ENCODE measurements around the gene PKN1. TPM values are rescaled to one million over a fixed set of nuclear protein-coding genes. Genes with fewer than 3 reads are reported as not detected.
A peak's percentile ranks its signal among the peaks of the same experiment; 100 is the strongest.

The PKN1 gene
- total RNA-seq, 1 experiment from 2014 or later: 170 TPM

DNA sequence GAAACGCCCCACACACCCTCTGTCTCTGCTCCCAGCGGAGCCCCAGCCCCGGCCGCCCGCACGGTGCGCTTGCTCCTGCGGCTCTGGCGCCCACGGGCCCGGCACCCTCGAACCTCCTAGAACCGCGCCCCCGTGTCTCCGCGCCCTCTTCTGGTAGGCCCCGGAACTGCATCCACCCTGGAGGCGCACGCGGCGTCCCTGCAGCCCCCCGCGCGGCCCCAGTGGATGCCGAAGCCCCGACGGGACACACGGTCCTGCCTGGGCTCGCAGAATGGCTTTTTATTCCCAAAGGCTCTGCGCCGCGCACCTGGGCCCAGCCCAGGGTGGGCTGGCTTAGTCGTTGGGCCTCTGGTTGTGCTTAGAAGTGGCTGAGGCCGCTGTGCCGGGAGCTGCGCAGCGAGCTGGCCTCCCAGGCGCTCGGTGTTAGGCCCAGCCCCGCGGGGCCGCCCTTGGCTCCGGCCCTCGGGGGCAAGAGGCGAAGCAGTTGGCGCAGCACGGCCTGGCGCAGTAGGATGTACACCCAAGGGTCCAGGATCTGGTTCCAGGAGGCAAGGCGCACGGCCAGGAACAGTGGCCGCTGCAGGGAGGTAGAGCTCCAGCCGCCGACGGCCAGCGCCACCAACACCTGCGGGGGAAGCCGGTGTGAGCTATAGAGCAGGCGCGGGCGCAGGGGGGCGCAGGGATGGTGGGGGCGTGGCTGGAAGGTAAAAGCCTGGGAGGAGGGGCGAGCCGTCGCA is 39.3 kb downstream of the PKN1 start (continued):
- TF ChIP-seq AFF4 (CRISPR knock-in tag; IDR thresholded peaks at IDR 0.05; ENCODE audit: borderline replicate concordance) (0 out of 2 replicates have a peak, but pooled peaks have one; percentile 29), TP53 (CRISPR knock-in tag; IDR thresholded peaks at IDR 0.05) (0 out of 2 replicates have a peak, but pooled peaks have one; percentile 52), CBFB (CRISPR knock-in tag; IDR thresholded peaks at IDR 0.05; ENCODE audit: low read depth) (no peak), NR3C1 (CRISPR knock-in tag; conservative IDR thresholded peaks at IDR 0.05; ENCODE audit: low read depth) (no peak), ZNF263 (CRISPR knock-in tag; IDR thresholded peaks at IDR 0.05; ENCODE audit: low read depth) (0 out of 2 replicates have a peak, but pooled peaks have one; percentile 46), PRRX2 (CRISPR knock-in tag; IDR thresholded peaks at IDR 0.05) (peak; percentile 24), ZNF121 (CRISPR knock-in tag; IDR thresholded peaks at IDR 0.05) (no peak), ZBTB21 (CRISPR knock-in tag; IDR thresholded peaks at IDR 0.05; ENCODE audit: borderline replicate concordance) (no peak), GABPB1 (CRISPR knock-in tag; IDR thresholded peaks at IDR 0.05) (no peak), NFYB (CRISPR knock-in tag; conservative IDR thresholded peaks at IDR 0.05; ENCODE audit: low read depth) (no peak), FOXK1 (CRISPR knock-in tag; IDR thresholded peaks at IDR 0.05) (peak; percentile 43; the same call in 1 of the 2 replicates), TEAD4 (CRISPR knock-in tag; IDR thresholded peaks at IDR 0.05) (peak; percentile 58; the same call in 1 of the 2 replicates), CTCF (IDR thresholded peaks at IDR 0.05) (peak; percentile 100), ZNF396 (CRISPR knock-in tag; IDR thresholded peaks at IDR 0.05; ENCODE audit: borderline replicate concordance) (no peak), FOXP1 (CRISPR knock-in tag; IDR thresholded peaks at IDR 0.05; ENCODE audit: borderline replicate concordance) (peak; percentile 58; the same call in 1 of the 2 replicates), NFE2L1 (CRISPR knock-in tag; IDR thresholded peaks at IDR 0.05) (no peak), PRDM15 (CRISPR knock-in tag; IDR thresholded peaks at IDR 0.05) (no peak)
- TF ChIP-seq, protein P1, sequence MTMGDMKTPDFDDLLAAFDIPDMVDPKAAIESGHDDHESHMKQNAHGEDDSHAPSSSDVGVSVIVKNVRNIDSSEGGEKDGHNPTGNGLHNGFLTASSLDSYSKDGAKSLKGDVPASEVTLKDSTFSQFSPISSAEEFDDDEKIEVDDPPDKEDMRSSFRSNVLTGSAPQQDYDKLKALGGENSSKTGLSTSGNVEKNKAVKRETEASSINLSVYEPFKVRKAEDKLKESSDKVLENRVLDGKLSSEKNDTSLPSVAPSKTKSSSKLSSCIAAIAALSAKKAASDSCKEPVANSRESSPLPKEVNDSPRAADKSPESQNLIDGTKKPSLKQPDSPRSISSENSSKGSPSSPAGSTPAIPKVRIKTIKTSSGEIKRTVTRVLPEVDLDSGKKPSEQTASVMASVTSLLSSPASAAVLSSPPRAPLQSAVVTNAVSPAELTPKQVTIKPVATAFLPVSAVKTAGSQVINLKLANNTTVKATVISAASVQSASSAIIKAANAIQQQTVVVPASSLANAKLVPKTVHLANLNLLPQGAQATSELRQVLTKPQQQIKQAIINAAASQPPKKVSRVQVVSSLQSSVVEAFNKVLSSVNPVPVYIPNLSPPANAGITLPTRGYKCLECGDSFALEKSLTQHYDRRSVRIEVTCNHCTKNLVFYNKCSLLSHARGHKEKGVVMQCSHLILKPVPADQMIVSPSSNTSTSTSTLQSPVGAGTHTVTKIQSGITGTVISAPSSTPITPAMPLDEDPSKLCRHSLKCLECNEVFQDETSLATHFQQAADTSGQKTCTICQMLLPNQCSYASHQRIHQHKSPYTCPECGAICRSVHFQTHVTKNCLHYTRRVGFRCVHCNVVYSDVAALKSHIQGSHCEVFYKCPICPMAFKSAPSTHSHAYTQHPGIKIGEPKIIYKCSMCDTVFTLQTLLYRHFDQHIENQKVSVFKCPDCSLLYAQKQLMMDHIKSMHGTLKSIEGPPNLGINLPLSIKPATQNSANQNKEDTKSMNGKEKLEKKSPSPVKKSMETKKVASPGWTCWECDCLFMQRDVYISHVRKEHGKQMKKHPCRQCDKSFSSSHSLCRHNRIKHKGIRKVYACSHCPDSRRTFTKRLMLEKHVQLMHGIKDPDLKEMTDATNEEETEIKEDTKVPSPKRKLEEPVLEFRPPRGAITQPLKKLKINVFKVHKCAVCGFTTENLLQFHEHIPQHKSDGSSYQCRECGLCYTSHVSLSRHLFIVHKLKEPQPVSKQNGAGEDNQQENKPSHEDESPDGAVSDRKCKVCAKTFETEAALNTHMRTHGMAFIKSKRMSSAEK (CRISPR knock-in tag; IDR thresholded peaks at IDR 0.05; ENCODE audit: borderline replicate concordance): 0 out of 2 replicates have a peak, but pooled peaks have one; percentile 60
- TF ChIP-seq, protein P2, sequence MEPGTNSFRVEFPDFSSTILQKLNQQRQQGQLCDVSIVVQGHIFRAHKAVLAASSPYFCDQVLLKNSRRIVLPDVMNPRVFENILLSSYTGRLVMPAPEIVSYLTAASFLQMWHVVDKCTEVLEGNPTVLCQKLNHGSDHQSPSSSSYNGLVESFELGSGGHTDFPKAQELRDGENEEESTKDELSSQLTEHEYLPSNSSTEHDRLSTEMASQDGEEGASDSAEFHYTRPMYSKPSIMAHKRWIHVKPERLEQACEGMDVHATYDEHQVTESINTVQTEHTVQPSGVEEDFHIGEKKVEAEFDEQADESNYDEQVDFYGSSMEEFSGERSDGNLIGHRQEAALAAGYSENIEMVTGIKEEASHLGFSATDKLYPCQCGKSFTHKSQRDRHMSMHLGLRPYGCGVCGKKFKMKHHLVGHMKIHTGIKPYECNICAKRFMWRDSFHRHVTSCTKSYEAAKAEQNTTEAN (CRISPR knock-in tag; IDR thresholded peaks at IDR 0.05): peak; percentile 85
- TF ChIP-seq, protein P3, sequence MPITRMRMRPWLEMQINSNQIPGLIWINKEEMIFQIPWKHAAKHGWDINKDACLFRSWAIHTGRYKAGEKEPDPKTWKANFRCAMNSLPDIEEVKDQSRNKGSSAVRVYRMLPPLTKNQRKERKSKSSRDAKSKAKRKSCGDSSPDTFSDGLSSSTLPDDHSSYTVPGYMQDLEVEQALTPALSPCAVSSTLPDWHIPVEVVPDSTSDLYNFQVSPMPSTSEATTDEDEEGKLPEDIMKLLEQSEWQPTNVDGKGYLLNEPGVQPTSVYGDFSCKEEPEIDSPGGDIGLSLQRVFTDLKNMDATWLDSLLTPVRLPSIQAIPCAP (CRISPR knock-in tag; IDR thresholded peaks at IDR 0.05): no peak
- TF ChIP-seq, protein P4, sequence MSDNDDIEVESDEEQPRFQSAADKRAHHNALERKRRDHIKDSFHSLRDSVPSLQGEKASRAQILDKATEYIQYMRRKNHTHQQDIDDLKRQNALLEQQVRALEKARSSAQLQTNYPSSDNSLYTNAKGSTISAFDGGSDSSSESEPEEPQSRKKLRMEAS (CRISPR knock-in tag; IDR thresholded peaks at IDR 0.05): peak; percentile 94

All from WTC11 (cell line).